IPS DF 6.9 (cell line): ENCODE measurements around the gene PDK4.
"Not testable (repeated sequence)": the region's sequence is repeated elsewhere in the genome, so short reads cannot be mapped to it uniquely, and the experiment has no call there.

ENCODE experiments used
- DNase-seq: peaks from one replicate; pipeline ENCODE4 v3.0.0-alpha.2; 2013; ENCODE audit warnings: low read depth, low spot score
- H3K27ac ChIP-seq: one replicate; pipeline ENCODE4 v1.5.1; 2013; ENCODE audit warnings: low read length, control low read depth
- H3K27me3 ChIP-seq: 2 replicates; pipeline ENCODE4 v1.6.1; 2013; ENCODE audit warnings: mild to moderate bottlenecking, low read length; ENCODE audit not compliant: control insufficient read depth, insufficient read depth
- H3K36me3 ChIP-seq: 2 replicates; pipeline ENCODE4 v1.6.1; 2013; ENCODE audit warnings: low read length; ENCODE audit not compliant: control insufficient read depth, insufficient read depth
- H3K4me1 ChIP-seq: 2 replicates; pipeline ENCODE4 v1.6.1; 2013; ENCODE audit warnings: low read length; ENCODE audit not compliant: control insufficient read depth, insufficient read depth
- H3K4me3 ChIP-seq: 2 replicates; pipeline ENCODE4 v1.5.1; 2013; ENCODE audit warnings: mild to moderate bottlenecking, low read length
- H3K9me3 ChIP-seq: 2 replicates; pipeline ENCODE4 v1.6.1; 2013; ENCODE audit warnings: low read length, inconsistent platforms; ENCODE audit not compliant: control insufficient read depth, insufficient read depth
- WGBS: extraction: QIAGEN DNeasy Blood & Tissue Kit; methylation state at CpG from one replicate; pipeline ENCODE4 v1.1.7; 2013; ENCODE audit warnings: mixed read lengths, missing lambda C conversion rate; ENCODE audit not compliant: insufficient read length, insufficient coverage; 5-methylcytosine and 5-hydroxymethylcytosine counted together

PDK4 gene

GRCh38 chr7:95578299-95578855, 17.9 kb downstream of the PDK4 start:
- Histone ChIP-seq H3K9me3 (no peaks in the 10 kb centered on the region), H3K27me3 (no peaks in the 10 kb centered on the region), H3K4me3 (no peak overlapping the region), H3K27ac (no peak overlapping the region), H3K36me3 (no peaks in the 10 kb centered on the region), H3K4me1 (no peaks in the 10 kb centered on the region)
- no peak for DNase-seq
- no CpG with 5 or more reads among the region's 3 CpGs for WGBS

- no peaks in the 10 kb centered on the region for H3K9me3 ChIP-seq
- no peaks in the 10 kb centered on the region for H3K36me3 ChIP-seq
- H3K27me3 ChIP-seq: no peaks in the 10 kb centered on the region
- no peak overlapping the region for H3K4me3 ChIP-seq
- WGBS: no CpG with 5 or more reads among the region's 5 CpGs
- no peaks in the 10 kb centered on the region for H3K4me1 ChIP-seq
- DNase-seq: peak; percentile 0
- H3K27ac ChIP-seq: no peak overlapping the region
Measured at GRCh38 chr7:95577137-95577536, 19.2 kb downstream of the PDK4 start.

GRCh38 chr7:95569720-95570119, 26.6 kb downstream of the PDK4 start:
- Histone ChIP-seq H3K4me1 (no peaks in the 10 kb centered on the region), H3K27ac (no peak overlapping the region), H3K9me3 (no peaks in the 10 kb centered on the region), H3K27me3 (no peaks in the 10 kb centered on the region), H3K4me3 (no peak overlapping the region), H3K36me3 (no peaks in the 10 kb centered on the region)
- no peak for DNase-seq
- WGBS: 100% methylated on average over 1 of the region's 2 CpGs

- Histone ChIP-seq H3K4me3 (no peak overlapping the region), H3K36me3 (no peaks in the 10 kb centered on the region), H3K27ac (no peak overlapping the region), H3K27me3 (no peaks in the 10 kb centered on the region), H3K9me3 (no peaks in the 10 kb centered on the region; the same call in 1 of the 2 replicates), H3K4me1 (no peaks in the 10 kb centered on the region)
- DNase-seq: no peak
- no CpG with 5 or more reads among the region's 2 CpGs for WGBS
Measured at GRCh38 chr7:95560674-95561073, 35.6 kb downstream of the PDK4 start.

- Histone ChIP-seq H3K4me3 (no peak overlapping the region), H3K9me3 (no peaks in the 10 kb centered on the region; the same call in 1 of the 2 replicates), H3K36me3 (no peaks in the 10 kb centered on the region), H3K27me3 (no peaks in the 10 kb centered on the region), H3K4me1 (no peaks in the 10 kb centered on the region), H3K27ac (no peak overlapping the region)
- no CpG with 5 or more reads among the region's 3 CpGs for WGBS
- DNase-seq: no peak
Measured at GRCh38 chr7:95558864-95559263, 37.5 kb downstream of the PDK4 start.

GRCh38 chr7:95556777-95557176, 39.5 kb downstream of the PDK4 start:
- Histone ChIP-seq H3K4me1 (no peaks in the 10 kb centered on the region), H3K4me3 (no peak overlapping the region), H3K9me3 (no peaks in the 10 kb centered on the region; the same call in 1 of the 2 replicates), H3K27me3 (no peaks in the 10 kb centered on the region), H3K36me3 (no peaks in the 10 kb centered on the region), H3K27ac (no peak overlapping the region)
- no CpG with 5 or more reads among the region's 2 CpGs for WGBS
- DNase-seq: no peak

GRCh38 chr7:95553939-95554338, 42.4 kb downstream of the PDK4 start:
- H3K9me3 ChIP-seq: no peaks in the 10 kb centered on the region; the same call in 1 of the 2 replicates
- H3K36me3 ChIP-seq: no peaks in the 10 kb centered on the region
- no peaks in the 10 kb centered on the region for H3K4me1 ChIP-seq
- no peak overlapping the region for H3K27ac ChIP-seq
- H3K4me3 ChIP-seq: no peak overlapping the region
- WGBS: no CpG with 5 or more reads among the region's 2 CpGs
- H3K27me3 ChIP-seq: no peaks in the 10 kb centered on the region
- no peak for DNase-seq

- H3K4me1 ChIP-seq, H3K27ac ChIP-seq, H3K4me3 ChIP-seq, H3K9me3 ChIP-seq, H3K36me3 ChIP-seq, H3K27me3 ChIP-seq, DNase-seq: not testable (repeated sequence)
- WGBS: no CpG with 5 or more reads among the region's 45 CpGs
Measured at GRCh38 chr7:95552010-95552926, 44.0 kb downstream of the PDK4 start.

- Histone ChIP-seq H3K27ac (no peak overlapping the region), H3K4me1 (no peaks in the 10 kb centered on the region), H3K4me3 (no peak overlapping the region), H3K9me3 (no peaks in the 10 kb centered on the region), H3K27me3 (no peaks in the 10 kb centered on the region), H3K36me3 (no peaks in the 10 kb centered on the region)
- DNase-seq: no peak
- WGBS: no CpG with 5 or more reads among the region's 4 CpGs
Measured at GRCh38 chr7:95550546-95550945, 45.8 kb downstream of the PDK4 start.

GRCh38 chr7:95549818-95550529, 46.3 kb downstream of the PDK4 start:
- Histone ChIP-seq H3K4me1 (no peaks in the 10 kb centered on the region), H3K27ac (no peak overlapping the region), H3K27me3 (no peaks in the 10 kb centered on the region), H3K4me3 (no peak overlapping the region), H3K9me3 (no peaks in the 10 kb centered on the region), H3K36me3 (no peaks in the 10 kb centered on the region)
- no CpG with 5 or more reads among the region's 6 CpGs for WGBS
- DNase-seq: no peak
